BE2C (cell line): ENCODE measurements around the gene CCDC180.

Experiments used
- DNase-seq: peaks from one replicate; pipeline ENCODE4 v3.0.0-alpha.2; 2020
- H3K27me3 ChIP-seq: fragments of 250-450 bp; sonication (Bioruptor Pico); 2 replicates; pipeline ENCODE4 v1.5.1; 2020; ENCODE audit warnings: mild to moderate bottlenecking
- H3K36me3 ChIP-seq: fragments of 250-450 bp; sonication (Bioruptor Pico); 2 replicates; pipeline ENCODE4 v1.5.1; 2020; ENCODE audit warnings: mild to moderate bottlenecking
- H3K4me1 ChIP-seq: fragments of 250-450 bp; sonication (Bioruptor Pico); 2 replicates; pipeline ENCODE4 v1.5.1; 2020
- H3K4me3 ChIP-seq: 2 replicates; pipeline ENCODE4 v1.5.1; 2011; ENCODE audit warnings: low read depth, low read length
- H3K9me3 ChIP-seq: fragments of 250-450 bp; sonication (Bioruptor Pico); 2 replicates; pipeline ENCODE4 v1.5.1; 2020
- TF ChIP-seq, protein P1 (sequence below): IDR thresholded peaks from 2 replicates; pipeline ENCODE4 v1.5.1; 2012; ENCODE audit warnings: mild to moderate bottlenecking, low read depth, low read length

CCDC180 gene

DNA sequence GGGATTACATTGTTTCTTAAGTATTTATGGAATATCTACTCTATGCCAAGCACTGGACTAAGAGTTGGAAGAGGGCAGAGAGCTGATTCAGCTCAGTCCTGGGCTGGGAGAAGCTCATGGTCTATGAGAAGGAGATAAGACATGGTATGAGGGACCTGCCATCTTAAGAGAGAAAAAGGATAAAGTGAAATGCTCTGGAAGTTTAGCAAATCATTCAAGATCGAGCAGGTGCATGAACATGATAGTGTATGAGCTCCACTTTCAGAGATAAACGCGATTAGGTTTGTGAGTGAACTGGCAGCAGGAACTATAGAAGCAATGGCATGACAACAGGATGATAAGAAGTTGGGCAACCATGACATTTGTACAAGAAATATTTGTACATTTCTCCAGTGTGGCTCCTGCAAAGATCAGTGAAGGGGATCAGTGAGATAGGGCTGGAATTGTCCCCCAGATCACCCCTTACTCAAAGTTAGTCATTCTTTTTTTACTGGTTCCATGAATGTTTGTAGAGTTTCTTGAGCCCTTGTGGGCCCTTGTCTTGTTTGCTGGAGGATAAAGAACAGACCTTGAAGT, 26.6 kb upstream of the CCDC180 start:
- no peak for DNase-seq
- Histone ChIP-seq H3K27me3 (peaks cover 9% of the 10 kb centered on the region), H3K9me3 (no peaks in the 10 kb centered on the region), H3K4me3 (no peak overlapping the region), H3K36me3 (no peaks in the 10 kb centered on the region), H3K4me1 (no peaks in the 10 kb centered on the region)
- TF ChIP-seq, protein P1, sequence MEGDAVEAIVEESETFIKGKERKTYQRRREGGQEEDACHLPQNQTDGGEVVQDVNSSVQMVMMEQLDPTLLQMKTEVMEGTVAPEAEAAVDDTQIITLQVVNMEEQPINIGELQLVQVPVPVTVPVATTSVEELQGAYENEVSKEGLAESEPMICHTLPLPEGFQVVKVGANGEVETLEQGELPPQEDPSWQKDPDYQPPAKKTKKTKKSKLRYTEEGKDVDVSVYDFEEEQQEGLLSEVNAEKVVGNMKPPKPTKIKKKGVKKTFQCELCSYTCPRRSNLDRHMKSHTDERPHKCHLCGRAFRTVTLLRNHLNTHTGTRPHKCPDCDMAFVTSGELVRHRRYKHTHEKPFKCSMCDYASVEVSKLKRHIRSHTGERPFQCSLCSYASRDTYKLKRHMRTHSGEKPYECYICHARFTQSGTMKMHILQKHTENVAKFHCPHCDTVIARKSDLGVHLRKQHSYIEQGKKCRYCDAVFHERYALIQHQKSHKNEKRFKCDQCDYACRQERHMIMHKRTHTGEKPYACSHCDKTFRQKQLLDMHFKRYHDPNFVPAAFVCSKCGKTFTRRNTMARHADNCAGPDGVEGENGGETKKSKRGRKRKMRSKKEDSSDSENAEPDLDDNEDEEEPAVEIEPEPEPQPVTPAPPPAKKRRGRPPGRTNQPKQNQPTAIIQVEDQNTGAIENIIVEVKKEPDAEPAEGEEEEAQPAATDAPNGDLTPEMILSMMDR: no peak

DNA sequence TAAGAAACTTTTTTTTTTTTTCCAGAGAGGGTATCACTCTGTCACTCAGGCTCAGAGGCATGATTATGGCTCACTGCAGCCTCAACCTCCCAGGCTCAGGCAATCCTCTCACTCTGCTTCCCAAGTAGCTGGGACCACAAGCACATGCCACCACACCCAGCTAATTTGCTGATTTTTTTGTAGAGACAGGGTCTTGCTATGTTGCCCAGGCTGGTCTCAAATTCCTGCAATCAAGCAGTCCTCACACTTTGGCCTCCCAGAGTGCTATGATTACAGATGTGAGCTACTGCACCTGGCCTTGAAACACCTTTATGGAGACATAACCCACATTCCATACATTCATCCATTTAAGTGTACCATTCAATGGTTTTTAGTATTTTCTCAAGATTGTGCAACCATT, 23.7 kb upstream of the CCDC180 start:
- TF ChIP-seq, protein P1: no peak
- no peaks in the 10 kb centered on the region for H3K9me3 ChIP-seq
- no peaks in the 10 kb centered on the region for H3K27me3 ChIP-seq
- DNase-seq: no peak
- H3K36me3 ChIP-seq: no peaks in the 10 kb centered on the region
- no peaks in the 10 kb centered on the region for H3K4me1 ChIP-seq
- no peak overlapping the region for H3K4me3 ChIP-seq

DNA sequence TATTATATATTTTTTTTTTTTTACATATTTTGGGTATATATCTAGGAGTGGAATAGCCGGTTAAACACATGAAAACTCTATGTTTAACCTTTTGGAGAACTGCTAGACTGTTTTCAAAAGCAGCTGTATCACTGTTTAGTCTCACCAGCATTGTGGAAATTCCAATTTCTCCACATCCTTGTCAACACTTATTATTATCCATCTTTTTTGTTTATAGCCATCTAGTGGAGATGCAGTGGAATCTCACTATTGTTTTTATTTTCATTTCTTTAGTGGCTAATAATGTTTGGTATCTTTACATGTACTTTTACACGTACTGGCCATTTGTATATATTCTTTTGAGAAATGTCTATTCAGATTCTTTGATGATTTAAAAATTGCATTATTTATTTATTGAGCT, 22.7 kb upstream of the CCDC180 start:
- H3K4me1 ChIP-seq: no peaks in the 10 kb centered on the region
- no peak overlapping the region for H3K4me3 ChIP-seq
- H3K36me3 ChIP-seq: no peaks in the 10 kb centered on the region
- no peaks in the 10 kb centered on the region for H3K27me3 ChIP-seq
- no peaks in the 10 kb centered on the region for H3K9me3 ChIP-seq
- no peak for DNase-seq
- TF ChIP-seq, protein P1: peak; percentile 23; the same call in 1 of the 2 replicates

DNA sequence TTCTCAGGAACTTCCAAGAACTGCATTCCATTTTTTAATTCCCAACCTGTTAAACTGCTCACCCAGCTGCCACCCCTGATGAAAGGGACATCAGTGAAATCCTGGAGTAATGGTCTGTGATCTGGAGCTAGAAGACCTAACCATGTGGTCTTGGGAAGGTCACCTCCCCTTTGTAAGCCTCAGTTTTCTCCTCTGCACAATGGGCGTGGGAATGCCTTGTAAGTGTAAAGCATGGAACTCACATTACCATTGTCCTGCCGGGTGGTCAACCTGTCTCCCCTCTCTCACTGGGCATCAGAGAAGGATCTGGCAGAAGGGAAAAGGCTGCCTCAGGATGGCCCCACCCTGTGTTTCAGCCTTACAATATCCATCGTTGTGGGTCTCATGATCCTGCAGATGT, 15.3 kb upstream of the CCDC180 start:
- no peaks in the 10 kb centered on the region for H3K36me3 ChIP-seq
- TF ChIP-seq, protein P1: no peak
- H3K4me3 ChIP-seq: no peak overlapping the region

DNA sequence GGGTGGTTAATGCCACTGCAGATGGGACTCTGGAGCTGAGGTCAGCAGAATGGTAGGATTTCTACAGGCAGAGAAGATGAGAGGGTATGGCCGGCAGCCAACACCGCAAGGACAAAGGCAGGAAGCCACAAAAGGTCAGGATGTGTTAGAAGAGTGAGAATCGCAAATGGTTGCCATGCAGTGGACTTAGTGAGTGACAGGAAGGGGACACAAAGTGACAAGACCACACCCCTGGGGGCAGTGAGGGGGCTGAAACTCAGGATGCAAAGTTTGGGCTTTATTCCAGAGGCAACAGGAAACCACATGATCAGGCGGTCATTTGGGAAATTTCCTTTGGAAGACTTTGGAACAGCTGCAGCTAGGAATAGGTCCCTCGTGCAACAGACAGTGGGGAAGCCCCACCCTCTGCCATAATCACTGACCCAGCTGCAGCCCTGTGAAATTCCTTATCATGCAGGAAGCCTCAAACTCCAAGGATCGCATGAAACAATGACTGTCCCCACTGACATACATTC, 14.2 kb upstream of the CCDC180 start:
- Histone ChIP-seq H3K36me3 (no peaks in the 10 kb centered on the region), H3K4me1 (no peaks in the 10 kb centered on the region), H3K4me3 (no peak overlapping the region), H3K9me3 (no peaks in the 10 kb centered on the region), H3K27me3 (no peaks in the 10 kb centered on the region)
- TF ChIP-seq, protein P1: no peak
- DNase-seq: no peak

More for the DNA sequence above, 15.3 kb upstream of the CCDC180 start:
- Histone ChIP-seq H3K4me1 (no peaks in the 10 kb centered on the region), H3K9me3 (no peaks in the 10 kb centered on the region), H3K27me3 (no peaks in the 10 kb centered on the region)
- DNase-seq: no peak

DNA sequence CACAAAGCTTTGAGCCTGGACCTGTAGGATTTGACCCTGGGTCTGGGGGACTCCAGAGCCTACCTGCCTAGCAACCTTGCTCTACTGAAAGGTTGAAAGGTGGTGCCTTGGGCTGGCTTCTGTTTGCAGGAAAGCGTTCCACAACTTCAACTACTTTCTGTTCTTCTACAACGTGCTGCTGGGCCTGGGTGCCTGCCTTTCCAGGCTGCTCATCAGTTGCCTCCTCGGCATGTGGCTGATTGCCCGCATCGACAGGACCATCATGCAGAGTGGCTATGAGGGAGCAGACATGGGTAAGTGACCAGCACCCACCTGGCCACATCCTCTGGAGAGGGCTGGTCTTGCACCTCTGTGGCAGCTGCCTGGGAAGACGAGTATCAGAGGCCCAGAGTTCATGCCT, 13.6 kb upstream of the CCDC180 start:
- Histone ChIP-seq H3K4me1 (no peaks in the 10 kb centered on the region), H3K36me3 (no peaks in the 10 kb centered on the region), H3K27me3 (no peaks in the 10 kb centered on the region), H3K4me3 (no peak overlapping the region), H3K9me3 (no peaks in the 10 kb centered on the region)
- DNase-seq: no peak
- TF ChIP-seq, protein P1: no peak
